ENCODE measurements around the gene CNKSR3.

GRCh38 chr6:154555073-154555677 lies 44.7 kb upstream of the CNKSR3 start:
- TF ChIP-seq CTCF (IDR thresholded peaks at IDR 0.05) (no peak), POLR2A (IDR thresholded peaks at IDR 0.05) (no peak), EP300 (IDR thresholded peaks at IDR 0.05) (no peak)
